ENCODE results near the gene FAR2.
"Not testable (repeated sequence)": the region's sequence is repeated elsewhere in the genome, so short reads cannot be mapped to it uniquely, and the experiment has no call there.

Gene FAR2

GRCh38 chr12:29167445-29167844 is 18.4 kb downstream of the FAR2 start:
- no peak for TF ChIP-seq CTCF (IDR thresholded peaks at IDR 0.05; ENCODE audit: low read depth, low read length)
- H3K27ac ChIP-seq: no peak overlapping the region
- DNase-seq: no peak
- no peaks in the 10 kb centered on the region for H3K36me3 ChIP-seq
- H3K9me3 ChIP-seq (ENCODE audit: severe bottlenecking): no peaks in the 10 kb centered on the region
- no peaks in the 10 kb centered on the region for H3K27me3 ChIP-seq (ENCODE audit: insufficient read depth, low read depth, severe bottlenecking)
- no peak overlapping the region for H3K4me3 ChIP-seq (ENCODE audit: low read depth, low read length)

GRCh38 chr12:29167988-29168387 is 18.9 kb downstream of the FAR2 start:
- no peaks in the 10 kb centered on the region for H3K9me3 ChIP-seq (ENCODE audit: severe bottlenecking)
- no peak overlapping the region for H3K4me3 ChIP-seq (ENCODE audit: low read depth, low read length)
- no peaks in the 10 kb centered on the region for H3K36me3 ChIP-seq
- TF ChIP-seq CTCF (IDR thresholded peaks at IDR 0.05; ENCODE audit: low read depth, low read length): no peak
- no peak overlapping the region for H3K27ac ChIP-seq
- H3K27me3 ChIP-seq (ENCODE audit: insufficient read depth, low read depth, severe bottlenecking): no peaks in the 10 kb centered on the region
- DNase-seq: no peak

GRCh38 chr12:29169978-29170377 is 20.9 kb downstream of the FAR2 start:
- not testable (repeated sequence) for H3K27me3 ChIP-seq (ENCODE audit: insufficient read depth, low read depth, severe bottlenecking); H3K27ac ChIP-seq; H3K36me3 ChIP-seq; H3K4me3 ChIP-seq (ENCODE audit: low read depth, low read length); H3K9me3 ChIP-seq (ENCODE audit: severe bottlenecking); DNase-seq

- H3K4me3 ChIP-seq (ENCODE audit: low read depth, low read length); H3K36me3 ChIP-seq; H3K27ac ChIP-seq; DNase-seq; H3K27me3 ChIP-seq (ENCODE audit: insufficient read depth, low read depth, severe bottlenecking); H3K9me3 ChIP-seq (ENCODE audit: severe bottlenecking): not testable (repeated sequence)
These were observed 21.5 kb downstream of the FAR2 start for GRCh38 chr12:29170478-29171084.

GRCh38 chr12:29171421-29172258 is 22.6 kb downstream of the FAR2 start:
- Histone ChIP-seq H3K36me3 (no peaks in the 10 kb centered on the region), H3K27ac (no peak overlapping the region), H3K4me3 (ENCODE audit: low read depth, low read length) (no peak overlapping the region), H3K9me3 (ENCODE audit: severe bottlenecking) (no peaks in the 10 kb centered on the region), H3K27me3 (ENCODE audit: insufficient read depth, low read depth, severe bottlenecking) (no peaks in the 10 kb centered on the region)
- TF ChIP-seq CTCF (IDR thresholded peaks at IDR 0.05; ENCODE audit: low read depth, low read length): no peak
- no peak for DNase-seq

GRCh38 chr12:29176941-29177340 is 27.9 kb downstream of the FAR2 start:
- no peak for TF ChIP-seq CTCF (IDR thresholded peaks at IDR 0.05; ENCODE audit: low read depth, low read length)
- Histone ChIP-seq H3K36me3 (no peaks in the 10 kb centered on the region), H3K27ac (no peak overlapping the region), H3K27me3 (ENCODE audit: insufficient read depth, low read depth, severe bottlenecking) (no peaks in the 10 kb centered on the region), H3K9me3 (ENCODE audit: severe bottlenecking) (no peaks in the 10 kb centered on the region), H3K4me3 (ENCODE audit: low read depth, low read length) (no peak overlapping the region)
- no peak for DNase-seq

- not testable (repeated sequence) for H3K36me3 ChIP-seq; H3K9me3 ChIP-seq (ENCODE audit: severe bottlenecking); H3K4me3 ChIP-seq (ENCODE audit: low read depth, low read length); H3K27ac ChIP-seq; DNase-seq; H3K27me3 ChIP-seq (ENCODE audit: insufficient read depth, low read depth, severe bottlenecking)
These were observed 33.2 kb downstream of the FAR2 start for GRCh38 chr12:29182247-29182646.
